CD14-positive monocyte (primary cell): Measurements from ENCODE around the gene FAF1. TPM values are rescaled to one million over a fixed set of nuclear protein-coding genes. Genes with fewer than 3 reads are reported as not detected.
A peak's percentile ranks its signal among the peaks of the same experiment; 100 is the strongest.

Experiments used
- DNase-seq, 3 donors: peaks; one replicate each; pipeline ENCODE4 v3.0.0-alpha.2; 2011 to 2022
- H2AFZ ChIP-seq: 2 replicates; pipeline ENCODE4 v1.6.0; 2012; ENCODE audit warnings: mild to moderate bottlenecking, low read depth, low read length, inconsistent platforms; ENCODE audit not compliant: insufficient read depth, poor library complexity, severe bottlenecking
- H3K27ac ChIP-seq, 2 donors: 1 replicate in 1 of 2; 2 replicates in 1 of 2; pipeline ENCODE4 v1.5.1; 2012 to 2013; ENCODE audit warnings: low read length in 2 of 2, control low read depth in 1 of 2, inconsistent platforms in 1 of 2, low read depth in 1 of 2, mild to moderate bottlenecking in 1 of 2
- H3K27me3 ChIP-seq, 2 donors: one replicate each; pipeline versions ENCODE4 v1.6.0 to v1.6.1; 2011 to 2013; ENCODE audit warnings: low read length in 2 of 2; ENCODE audit not compliant: control insufficient read depth in 2 of 2, insufficient read depth in 2 of 2
- H3K36me3 ChIP-seq, 2 donors: replicated peaks in 1 of 2; 1 replicate in 1 of 2; 2 replicates in 1 of 2; pipeline versions ENCODE4 v1.5.1 to v1.6.1; 2012 to 2013; ENCODE audit warnings: low read length in 2 of 2, control low read depth in 1 of 2, inconsistent platforms in 1 of 2, mild to moderate bottlenecking in 1 of 2; ENCODE audit not compliant: insufficient read depth in 2 of 2, control insufficient read depth in 1 of 2
- H3K4me1 ChIP-seq, 2 donors: 1 replicate in 1 of 2; 2 replicates in 1 of 2; pipeline versions ENCODE4 v1.5.1 to v1.6.1; 2012 to 2013; ENCODE audit warnings: low read length in 2 of 2, control low read depth in 1 of 2, inconsistent platforms in 1 of 2, mild to moderate bottlenecking in 1 of 2, moderate library complexity in 1 of 2; ENCODE audit not compliant: insufficient read depth in 2 of 2, control insufficient read depth in 1 of 2
- H3K4me2 ChIP-seq: replicated peaks from 2 replicates; pipeline ENCODE3; 2012; ENCODE audit warnings: low read length, moderate library complexity, mild to moderate bottlenecking; ENCODE audit not compliant: poor library complexity, severe bottlenecking; ENCODE audit errors: extremely low read depth
- H3K4me3 ChIP-seq, 3 experiments: fragments of 200-600 bp in 1 of 3; sonication (generic) in 1 of 3; replicated peaks in 1 of 3; 1 replicate in 2 of 3; 2 replicates in 1 of 3; pipeline ENCODE4 v1.5.1; 2011 to 2013; ENCODE audit warnings: low read length in 3 of 3, mild to moderate bottlenecking in 3 of 3, control low read depth in 2 of 3, low read depth in 2 of 3, inconsistent platforms in 1 of 3, moderate library complexity in 1 of 3
- H3K79me2 ChIP-seq: 2 replicates; pipeline ENCODE4 v1.6.0; 2012; ENCODE audit warnings: mild to moderate bottlenecking, control low read depth, inconsistent platforms, low read length, moderate library complexity; ENCODE audit not compliant: insufficient read depth
- H3K9ac ChIP-seq: 2 replicates; pipeline ENCODE4 v1.6.0; 2017; ENCODE audit warnings: low read length, mild to moderate bottlenecking; ENCODE audit not compliant: insufficient read depth, poor library complexity, severe bottlenecking
- H3K9me3 ChIP-seq, 2 donors: replicated peaks in 1 of 2; 1 replicate in 1 of 2; 2 replicates in 1 of 2; pipeline versions ENCODE4 v1.5.1 to v1.6.1; 2012 to 2013; ENCODE audit warnings: low read length in 2 of 2, control low read depth in 1 of 2; ENCODE audit not compliant: control insufficient read depth in 1 of 2, insufficient read depth in 1 of 2
- H4K20me1 ChIP-seq: 2 replicates; pipeline ENCODE4 v1.6.0; 2012; ENCODE audit warnings: mild to moderate bottlenecking, low read length, control low read depth, moderate library complexity; ENCODE audit not compliant: insufficient read depth
- H3K27ac Mint-ChIP-seq, 7 donors: one replicate each; pipeline ENCODE4 v1.8.0; 2020; ENCODE audit warnings: mild to moderate bottlenecking in 7 of 7, mixed read lengths in 7 of 7, moderate library complexity in 6 of 7, inconsistent platforms in 2 of 7
- H3K27me3 Mint-ChIP-seq, 3 donors: one replicate each; pipeline ENCODE4 v1.8.0; 2021 to 2022; ENCODE audit warnings: low read depth in 3 of 3, mild to moderate bottlenecking in 3 of 3, mixed read lengths in 3 of 3, moderate library complexity in 3 of 3, inconsistent platforms in 1 of 3
- H3K36me3 Mint-ChIP-seq, 2 donors: one replicate each; pipeline ENCODE4 v1.8.0; 2020; ENCODE audit warnings: mixed read lengths in 2 of 2, inconsistent platforms in 1 of 2, mild to moderate bottlenecking in 1 of 2
- H3K4me1 Mint-ChIP-seq: one replicate; pipeline ENCODE4 v1.8.0; 2020; ENCODE audit warnings: mild to moderate bottlenecking, mixed read lengths
- H3K4me3 Mint-ChIP-seq, 2 donors: one replicate each; pipeline ENCODE4 v1.8.0; 2020; ENCODE audit warnings: mild to moderate bottlenecking in 2 of 2, mixed read lengths in 2 of 2, moderate library complexity in 1 of 2
- H3K9me3 Mint-ChIP-seq, 7 donors: one replicate each; pipeline ENCODE4 v1.8.0; 2020 to 2022; ENCODE audit warnings: mixed read lengths in 7 of 7, mild to moderate bottlenecking in 6 of 7, moderate library complexity in 6 of 7, inconsistent platforms in 2 of 7
- CTCF ChIP-seq: fragments of 200-600 bp; IDR thresholded peaks from one replicate; pipeline ENCODE4 v1.8.0; 2022; ENCODE audit warnings: antibody characterized with exemption, mild to moderate bottlenecking
- WGBS: methylation state at CpG from one replicate; pipeline ENCODE4 v1.1.5; 2013; ENCODE audit warnings: missing lambda C conversion rate; ENCODE audit not compliant: insufficient coverage; 5-methylcytosine and 5-hydroxymethylcytosine counted together
- intact Hi-C, 2 donors: fragments of 100-400 bp; cut with micrococcal nuclease; formaldehyde crosslinking; loops; one replicate each; pipeline versions ENCODE4 v1.15.0 to v1.15.1; 2023
- polyA plus RNA-seq, 3 donors: library from polyadenylated mRNA; depleted of rRNA in 1 of 3; unstranded in 2 of 3; stranded (reverse) in 1 of 3; fragments of 300-500 nt in 2 of 3; fragments of >200 nt in 1 of 3; fragmentation: Illumina TruSeq in 2 of 3; gene quantifications; 1 replicate in 2 of 3; 2 replicates in 1 of 3; pipeline ENCODE4 v1.2.3, GENCODE V29; 2012 to 2021

The FAF1 gene
- polyA plus RNA-seq, 3 donors, result 11.4 to 29.6 (median 16.9) TPM

DNA sequence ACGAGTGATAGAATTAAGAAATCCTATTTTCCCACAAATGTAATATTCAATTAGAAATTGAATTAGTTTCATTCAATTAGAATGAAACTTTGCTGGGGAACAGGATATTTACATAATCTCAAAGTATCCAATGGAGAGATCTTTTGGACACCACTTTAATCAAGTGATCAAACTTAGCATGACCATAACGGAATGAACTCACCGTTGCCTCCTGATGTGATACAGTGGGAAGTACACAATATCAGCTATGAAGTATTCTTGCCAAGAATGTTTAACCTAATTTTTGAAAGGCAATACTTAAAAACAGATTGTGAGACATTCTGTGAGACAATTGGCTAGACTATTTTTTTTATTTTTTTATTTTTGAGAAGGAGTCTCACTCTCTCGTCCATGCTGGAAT lies 26.6 kb upstream of the FAF1 start:
- Histone ChIP-seq H3K4me3 (no peak overlapping the region), H2AFZ (no peak overlapping the region), H3K27me3 (peaks cover 46 to 56% of the 10 kb centered on the region in 2 donors), H4K20me1 (no peaks in the 10 kb centered on the region), H3K4me1 (no peaks in the 10 kb centered on the region), H3K4me2 (no peak overlapping the region), H3K27ac (no peak overlapping the region), H3K36me3 (no peaks in the 10 kb centered on the region), H3K9ac (no peak overlapping the region), H3K9me3 (no peaks in the 10 kb centered on the region), H3K79me2 (no peaks in the 10 kb centered on the region)
- H3K9me3 Mint-ChIP-seq, result peaks cover 0 to 5% (median 0%) of the 10 kb centered on the region in 7 donors
- H3K4me1 Mint-ChIP-seq, result no peaks in the 10 kb centered on the region
- no CpG with 5 or more reads among the region's 4 CpGs for WGBS
- H3K4me3 Mint-ChIP-seq, result no peak overlapping the region
- H3K36me3 Mint-ChIP-seq, result no peaks in the 10 kb centered on the region
- H3K27ac Mint-ChIP-seq, result no peak overlapping the region
- no peak for DNase-seq
- H3K27me3 Mint-ChIP-seq, result peaks cover 37 to 48% (median 46%) of the 10 kb centered on the region in 3 donors
- intact Hi-C loops, result no loop called here
- TF ChIP-seq CTCF, result no peak

DNA sequence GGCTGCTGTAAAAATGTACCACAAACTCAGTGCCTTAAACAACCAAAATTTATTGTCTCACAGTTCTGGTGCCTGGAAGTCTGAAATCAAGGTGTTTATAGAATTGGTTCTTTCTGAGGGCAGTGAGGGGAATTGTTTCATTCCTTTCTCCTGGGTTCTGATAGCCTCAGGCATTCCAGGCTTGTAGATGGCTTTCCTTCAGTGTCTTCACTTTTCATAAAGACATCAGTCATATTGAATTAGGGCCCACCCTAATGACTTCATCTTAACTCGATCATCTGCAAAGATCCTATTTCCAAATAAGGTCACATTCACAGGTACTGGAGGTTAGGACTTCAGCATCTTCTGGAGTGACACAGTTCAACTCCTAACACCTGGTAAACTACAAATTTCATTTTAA lies 25.0 kb upstream of the FAF1 start:
- no peaks in the 10 kb centered on the region for H3K4me1 ChIP-seq
- peaks cover 58 to 72% of the 10 kb centered on the region in 2 donors for H3K27me3 ChIP-seq
- H3K4me2 ChIP-seq, result no peak overlapping the region
- Mint-ChIP-seq H3K4me3 (peak overlapping the region in 1 of 2 donors; percentile 62), H3K9me3 (peaks cover 0 to 3% (median 0%) of the 10 kb centered on the region in 7 donors), H3K27me3 (peaks cover 46 to 53% (median 47%) of the 10 kb centered on the region in 3 donors), H3K4me1 (no peaks in the 10 kb centered on the region), H3K27ac (no peak overlapping the region), H3K36me3 (no peaks in the 10 kb centered on the region)
- no peaks in the 10 kb centered on the region for H3K9me3 ChIP-seq
- H3K27ac ChIP-seq, result no peak overlapping the region
- H4K20me1 ChIP-seq, result no peaks in the 10 kb centered on the region
- 56% methylated on average over 1 of the region's 1 CpG for WGBS
- no peaks in the 10 kb centered on the region for H3K36me3 ChIP-seq
- H3K4me3 ChIP-seq, result no peak overlapping the region
- H3K9ac ChIP-seq, result no peak overlapping the region
- H2AFZ ChIP-seq, result no peak overlapping the region
- no peak for DNase-seq
- H3K79me2 ChIP-seq, result no peaks in the 10 kb centered on the region
- TF ChIP-seq CTCF, result no peak
- intact Hi-C loops, result no loop called here
